GM18511 (cell line): Measurements from ENCODE around the gene FKBP14.

Experiments
- ATAC-seq: cut with Tn5 transposase; IDR thresholded peaks from one replicate; pipeline ENCODE4 v1.9.1; 2021; ENCODE audit warnings: mild to moderate bottlenecking, moderate library complexity; ENCODE audit not compliant: unreplicated experiment

FKBP14 gene

GRCh38 chr7:29993140-29993539, 33.4 kb downstream of the FKBP14 start:
- ATAC-seq, result no peak

- no peak for ATAC-seq
Observed at GRCh38 chr7:29991937-29992336, 34.6 kb downstream of the FKBP14 start.

GRCh38 chr7:29990931-29991330, 35.6 kb downstream of the FKBP14 start:
- no peak for ATAC-seq

DNA sequence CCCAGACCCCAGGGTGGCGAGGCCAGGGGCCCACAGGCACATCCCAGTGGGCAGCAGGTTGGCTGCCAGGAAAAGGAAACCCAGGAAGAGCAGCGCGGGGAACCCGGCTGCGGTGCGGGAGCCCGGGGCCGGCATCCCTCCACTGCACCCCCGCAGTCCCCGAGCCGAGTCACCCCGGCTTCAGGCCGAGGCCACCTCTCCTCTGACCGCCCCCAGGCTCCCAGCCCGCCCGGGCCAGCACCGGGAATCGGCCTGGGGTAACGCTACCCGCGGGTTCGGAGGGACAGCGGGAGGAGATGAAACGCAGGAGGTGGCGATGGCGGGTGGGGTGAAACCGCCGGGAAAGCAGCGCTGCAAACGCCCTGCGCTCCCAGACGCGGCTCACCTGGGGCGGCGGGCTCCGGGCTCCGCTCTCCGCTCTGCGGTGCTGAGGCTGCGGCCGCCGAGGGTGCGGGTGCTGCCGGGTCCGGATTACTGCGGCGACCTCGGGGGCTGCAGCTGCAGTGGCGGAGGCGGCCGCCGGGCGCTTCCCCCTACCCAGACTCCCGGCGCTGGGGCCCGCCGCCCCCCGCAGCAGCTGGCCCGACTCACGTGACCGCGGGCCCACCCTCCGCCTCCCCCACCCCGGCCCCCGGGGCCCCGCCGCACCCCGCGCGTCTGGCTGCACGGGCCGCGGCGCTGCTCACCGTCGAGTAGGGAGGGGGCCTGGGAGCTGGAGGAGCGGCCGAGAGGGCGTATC, 37.1 kb downstream of the FKBP14 start, which contains the start of gene SCRN1:
TSS of gene SCRN1 (minus strand) at position 545 of the 739 bp plus-strand sequence. CDS start 20,734 bp downstream, outside the sequence.
- peak; percentile 34 for ATAC-seq

- ATAC-seq, result peak; percentile 40
Observed at GRCh38 chr7:29988424-29989256, 37.9 kb downstream of the FKBP14 start.

GRCh38 chr7:29987811-29988317, 38.6 kb downstream of the FKBP14 start:
- no peak for ATAC-seq

DNA sequence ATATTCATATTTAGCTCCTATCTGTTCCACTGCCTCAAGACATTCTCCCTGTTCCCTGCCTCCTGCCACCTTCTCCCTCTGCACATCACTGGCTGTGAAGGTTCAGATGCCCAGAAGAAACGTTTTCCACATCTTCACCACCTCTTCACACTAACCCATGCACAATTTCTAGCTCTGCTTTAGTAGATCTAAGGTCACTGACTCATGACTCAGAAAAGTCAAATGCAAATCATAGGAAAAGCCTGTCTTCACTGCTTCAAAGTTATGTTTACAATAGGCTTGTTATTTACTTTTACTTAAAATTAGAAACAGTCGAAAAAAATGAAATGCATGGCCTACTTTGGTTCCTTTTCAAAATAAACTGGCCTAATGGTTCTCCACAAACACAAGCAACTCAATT, 39.4 kb downstream of the FKBP14 start:
- ATAC-seq, result no peak

GRCh38 chr7:29980151-29980550, 46.4 kb downstream of the FKBP14 start:
- no peak for ATAC-seq

DNA sequence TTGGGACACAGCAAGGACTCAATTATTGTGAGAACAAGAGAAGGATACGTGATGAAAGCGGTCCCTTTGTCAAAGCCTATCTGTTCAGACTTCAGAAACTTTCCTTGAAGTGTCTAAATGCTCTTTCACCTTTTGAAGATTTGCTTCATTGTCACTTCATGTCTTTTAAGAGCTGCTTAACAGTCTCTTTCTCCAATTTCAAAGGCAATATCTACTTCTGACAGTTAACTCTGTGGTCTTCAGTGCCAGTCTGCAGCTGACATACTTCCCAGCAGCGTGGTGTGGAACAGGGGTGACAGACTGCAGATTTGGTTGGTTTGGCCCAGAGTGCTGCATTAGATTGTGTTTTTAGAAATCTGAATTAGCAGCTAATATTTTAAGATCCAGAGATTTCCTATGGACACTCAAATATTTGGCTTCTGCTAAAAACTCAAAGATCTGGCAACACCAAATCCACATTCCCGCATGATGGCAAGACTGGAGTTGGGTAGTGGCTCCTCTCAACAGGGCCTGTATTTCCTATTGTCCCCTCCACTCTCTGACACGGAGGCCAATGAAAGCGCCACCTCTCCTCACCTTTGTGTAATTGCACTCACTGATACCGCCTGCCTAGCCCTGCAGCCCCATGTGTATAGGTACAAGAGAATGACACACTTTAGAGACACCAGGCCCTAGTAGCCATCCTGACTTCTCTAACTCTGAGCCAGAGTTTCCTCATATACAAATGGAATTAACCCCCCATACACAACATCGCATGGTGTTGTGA, 48.4 kb downstream of the FKBP14 start:
- ATAC-seq, result no peak

DNA sequence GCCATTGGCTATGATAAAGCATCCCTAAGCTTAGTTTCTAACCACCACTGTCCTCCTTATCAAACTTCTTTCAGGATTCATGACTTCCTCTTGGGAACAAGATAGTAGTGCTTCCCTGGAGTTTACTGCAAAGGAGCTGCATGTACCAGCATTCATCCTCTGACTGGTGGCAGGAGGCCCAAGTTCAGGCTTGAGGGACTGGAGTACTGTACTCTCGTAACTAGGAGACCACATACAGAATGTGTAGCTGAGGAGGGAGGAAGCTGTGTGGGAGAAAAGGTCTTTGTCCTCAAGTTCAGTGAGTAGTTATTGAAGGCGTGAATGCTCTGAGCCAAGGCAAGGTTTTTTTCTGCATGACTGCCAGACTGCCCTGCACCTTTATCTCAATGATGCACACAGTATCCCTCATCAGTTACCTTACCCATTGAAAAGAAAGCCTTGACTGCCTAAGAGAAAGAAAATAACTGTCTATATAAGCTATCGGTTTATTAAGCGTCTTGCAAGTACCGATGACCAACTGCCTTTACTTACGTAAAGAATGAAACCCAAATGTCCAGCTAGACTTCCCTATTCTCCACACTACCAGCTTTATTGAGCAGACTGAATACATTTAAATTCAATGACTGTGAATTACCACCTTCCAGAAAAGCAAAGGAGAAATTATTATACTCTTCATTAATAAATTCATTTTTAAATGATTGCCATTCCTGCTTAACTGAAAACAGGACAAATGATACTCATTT, 49.7 kb downstream of the FKBP14 start:
- ATAC-seq, result no peak

DNA sequence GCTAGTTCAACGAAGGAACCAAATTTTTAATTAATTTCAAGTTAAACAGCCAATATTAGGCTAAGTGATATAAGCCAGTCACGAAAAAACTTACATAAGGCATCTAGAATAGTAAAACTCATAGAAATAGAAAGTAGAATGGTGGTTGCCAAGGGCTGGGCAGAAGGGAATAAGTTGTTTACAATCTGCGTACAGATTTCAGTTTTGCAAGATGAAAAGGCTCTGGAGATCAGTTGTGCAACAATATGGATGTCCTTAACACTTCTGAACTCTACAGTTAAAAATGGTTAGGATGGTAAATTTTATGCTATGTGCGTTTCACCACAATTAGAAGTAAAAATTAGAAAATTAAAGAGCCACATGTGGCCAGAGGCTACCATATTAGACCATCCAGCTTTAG, 50.2 kb downstream of the FKBP14 start:
- no peak for ATAC-seq

DNA sequence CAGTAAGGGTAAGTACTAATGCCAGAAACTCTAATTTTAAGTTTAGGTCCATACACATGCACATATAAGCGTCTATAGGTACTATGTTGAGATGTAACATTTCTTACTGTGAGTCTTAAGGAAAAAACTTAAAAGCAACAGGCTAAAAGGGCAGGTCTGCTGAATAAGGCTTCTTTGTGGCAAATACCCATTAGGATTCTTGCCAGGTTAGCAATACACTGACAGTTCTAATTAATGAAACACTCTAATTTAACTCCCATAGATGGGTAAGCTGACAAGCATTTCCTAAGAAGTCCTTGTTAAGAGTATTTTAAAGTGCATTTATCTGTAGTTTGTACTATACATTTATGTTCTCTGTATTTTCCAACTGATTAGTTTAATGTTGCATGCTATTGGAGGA, 50.9 kb downstream of the FKBP14 start:
- no peak for ATAC-seq

DNA sequence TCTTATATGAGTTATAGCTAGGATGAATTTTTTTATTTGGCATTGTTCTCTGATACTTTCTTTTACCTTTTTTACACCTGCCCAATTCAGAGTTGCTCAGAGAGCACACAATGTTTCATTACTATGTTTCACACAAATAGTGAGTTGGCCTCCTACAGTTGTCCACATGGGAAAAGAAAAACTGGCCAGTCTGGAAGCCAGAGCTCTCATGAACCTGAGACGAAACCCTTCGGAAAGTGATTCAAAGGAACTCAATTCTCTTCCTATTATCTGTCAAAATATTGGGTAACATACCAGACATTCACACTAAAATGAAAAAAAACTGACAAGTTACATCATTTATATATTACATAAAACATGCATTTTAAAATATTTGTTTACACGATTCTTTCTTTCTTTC, 52.2 kb downstream of the FKBP14 start:
- no peak for ATAC-seq

- ATAC-seq, result no peak
Observed at GRCh38 chr7:29972315-29972669, 54.2 kb downstream of the FKBP14 start.

- ATAC-seq, result no peak
Observed at GRCh38 chr7:29971566-29972314, 54.8 kb downstream of the FKBP14 start.

DNA sequence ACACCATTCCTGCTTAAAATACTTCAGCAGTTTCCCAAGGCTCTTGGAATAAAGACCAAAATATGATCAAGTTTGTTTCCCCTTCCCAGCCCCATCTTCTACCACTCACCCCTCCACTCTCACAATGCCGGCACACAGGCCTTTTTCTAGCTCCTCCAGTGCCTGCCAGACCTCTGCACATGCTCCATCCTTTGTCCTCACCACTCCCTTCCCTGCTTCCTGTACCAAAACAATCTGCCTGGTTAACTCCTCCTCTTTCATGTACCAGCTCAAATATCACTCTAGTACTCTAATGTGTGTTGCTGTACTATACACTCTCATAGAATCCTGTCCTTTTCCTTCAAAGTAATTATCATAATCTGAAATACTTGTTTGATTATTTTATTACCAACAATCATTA, 56.3 kb downstream of the FKBP14 start:
- no peak for ATAC-seq

DNA sequence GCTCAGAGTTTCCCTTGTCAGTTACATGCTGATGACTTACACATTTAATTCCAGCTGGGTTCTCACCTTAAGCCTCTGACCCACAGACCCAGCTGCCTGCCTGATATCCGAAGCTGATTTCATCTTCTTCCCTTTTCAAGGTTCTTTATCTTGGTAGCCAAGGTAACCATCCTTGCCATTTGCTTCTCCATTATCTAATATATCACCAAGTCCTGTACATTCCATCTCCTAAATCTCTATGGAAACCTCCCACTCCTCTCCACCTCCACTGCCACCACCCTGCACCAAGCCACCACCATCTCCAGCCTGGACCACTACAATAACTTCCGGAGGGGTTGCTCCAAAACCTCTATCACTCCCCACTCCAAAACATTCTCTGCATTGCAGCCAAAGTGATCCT, 56.8 kb downstream of the FKBP14 start:
- ATAC-seq, result no peak

- ATAC-seq, result no peak
Observed at GRCh38 chr7:29968683-29969395, 57.7 kb downstream of the FKBP14 start.

- ATAC-seq, result no peak
Observed at GRCh38 chr7:29965030-29965429, 61.5 kb downstream of the FKBP14 start.
